B cell (primary cell): ENCODE measurements around the gene PVALEF. TPM values are rescaled to one million over a fixed set of nuclear protein-coding genes. Genes with fewer than 3 reads are reported as not detected.
"Not testable (repeated sequence)": the region's sequence is repeated elsewhere in the genome, so short reads cannot be mapped to it uniquely, and the experiment has no call there.

Source experiments
- ATAC-seq: fragments of 200-7000 bp; cut with Tn5 transposase; one replicate; pipeline ENCODE4 v1.10.0; 2021; ENCODE audit warnings: low read depth, mild to moderate bottlenecking, moderate number of reproducible peaks, moderate library complexity
- CTCF ChIA-PET: fragments of 350-600 bp; sonication (Branson Sonifier 250); formaldehyde crosslinking; loops from one replicate; lab custom pipeline; 2021; ENCODE audit warnings: antibody characterized with exemption, inconsistent platforms; lab: Charles Lee
- POLR2A ChIA-PET: fragments of 350-600 bp; sonication (Branson Sonifier 250); formaldehyde crosslinking; loops from one replicate; lab custom pipeline; 2021; ENCODE audit warnings: antibody characterized with exemption; lab: Charles Lee
- DNase-seq: peaks from one replicate; pipeline ENCODE4 v3.0.0; 2013
- H2AFZ ChIP-seq: 2 replicates; pipeline ENCODE4 v1.6.1; 2012; ENCODE audit warnings: mild to moderate bottlenecking, low read depth, low read length; ENCODE audit not compliant: insufficient read depth, poor library complexity, severe bottlenecking
- H3K27ac ChIP-seq, 2 donors: 1 replicate in 1 of 2; 2 replicates in 1 of 2; pipeline ENCODE4 v1.5.1; 2012 to 2013; ENCODE audit warnings: low read length in 2 of 2, mild to moderate bottlenecking in 2 of 2, moderate library complexity in 1 of 2
- H3K27me3 ChIP-seq, 4 experiments: fragments of 200-600 bp in 1 of 4; sonication (generic) in 1 of 4; replicated peaks in 1 of 4; 1 replicate in 2 of 4; 2 replicates in 2 of 4; pipeline versions ENCODE4 v1.6.1 to v1.7.0; 2013 to 2016; ENCODE audit warnings: low read length in 3 of 4, mild to moderate bottlenecking in 2 of 4, mixed read lengths in 1 of 4, moderate library complexity in 1 of 4; ENCODE audit not compliant: insufficient read depth in 4 of 4, control insufficient read depth in 3 of 4; ENCODE audit errors: control extremely low read depth in 1 of 4
- H3K36me3 ChIP-seq, 2 experiments: replicated peaks in 1 of 2; 1 replicate in 1 of 2; 2 replicates in 1 of 2; pipeline versions ENCODE4 v1.6.1 to v1.7.1; 2013; ENCODE audit warnings: low read length in 1 of 2; ENCODE audit not compliant: insufficient read depth in 2 of 2, control insufficient read depth in 1 of 2; ENCODE audit errors: control extremely low read depth in 1 of 2, extremely low read depth in 1 of 2
- H3K4me1 ChIP-seq, 2 donors: fragments of 200-600 bp in 1 of 2; sonication (generic) in 1 of 2; 1 replicate in 1 of 2; 2 replicates in 1 of 2; pipeline versions ENCODE4 v1.5.1 to v1.6.1; 2013 to 2017; ENCODE audit warnings: low read length in 2 of 2; ENCODE audit not compliant: control insufficient read depth in 2 of 2, insufficient read depth in 2 of 2
- H3K4me2 ChIP-seq: replicated peaks from 2 replicates; pipeline ENCODE3; 2012; ENCODE audit warnings: mild to moderate bottlenecking, low read depth, low read length; ENCODE audit not compliant: poor library complexity, severe bottlenecking
- H3K4me3 ChIP-seq, 5 experiments: fragments of 200-600 bp in 1 of 5; sonication (generic) in 1 of 5; 1 replicate in 3 of 5; 2 replicates in 2 of 5; pipeline versions ENCODE4 v1.5.1 to v1.7.0; 2011 to 2016; ENCODE audit warnings: low read length in 4 of 5, mild to moderate bottlenecking in 4 of 5, low read depth in 2 of 5, control low read depth in 1 of 5, moderate library complexity in 1 of 5; ENCODE audit not compliant: insufficient read depth in 1 of 5; ENCODE audit errors: control extremely low read depth in 1 of 5, extremely low read depth in 1 of 5
- H3K79me2 ChIP-seq: fragments of 200-600 bp; sonication (generic); one replicate; pipeline ENCODE4 v1.6.0; 2016; ENCODE audit warnings: low read length; ENCODE audit not compliant: control insufficient read depth, insufficient read depth
- H3K9ac ChIP-seq: fragments of 200-600 bp; sonication (generic); 2 replicates; pipeline ENCODE4 v1.6.1; 2017; ENCODE audit warnings: mild to moderate bottlenecking, low read length, moderate library complexity
- H3K9me3 ChIP-seq, 3 donors: one replicate each; pipeline versions ENCODE4 v1.6.1 to v1.7.1; 2013; ENCODE audit warnings: low read length in 2 of 3; ENCODE audit not compliant: control insufficient read depth in 2 of 3, insufficient read depth in 1 of 3; ENCODE audit errors: control extremely low read depth in 1 of 3
- H4K20me1 ChIP-seq: 2 replicates; pipeline ENCODE4 v1.6.0; 2012; ENCODE audit warnings: mild to moderate bottlenecking, low read length; ENCODE audit not compliant: insufficient read depth, control insufficient read depth, poor library complexity, severe bottlenecking
- H3K27ac Mint-ChIP-seq: one replicate; pipeline ENCODE4 v1.8.0; 2021; ENCODE audit warnings: mixed read lengths
- H3K27me3 Mint-ChIP-seq: one replicate; pipeline ENCODE4 v1.8.0; 2021; ENCODE audit warnings: mixed read lengths
- H3K4me1 Mint-ChIP-seq: one replicate; pipeline ENCODE4 v1.8.0; 2021; ENCODE audit warnings: mixed read lengths
- H3K4me3 Mint-ChIP-seq: one replicate; pipeline ENCODE4 v1.8.0; 2021; ENCODE audit warnings: mixed read lengths
- H3K9me3 Mint-ChIP-seq: one replicate; pipeline ENCODE4 v1.8.0; 2022; ENCODE audit warnings: mixed read lengths; ENCODE audit not compliant: insufficient read depth
- EZH2 ChIP-seq: IDR thresholded peaks from 2 replicates; pipeline ENCODE4 v1.6.1; 2012; ENCODE audit warnings: borderline replicate concordance, low read depth, mild to moderate bottlenecking, moderate library complexity, low read length; ENCODE audit not compliant: insufficient read depth, poor library complexity, severe bottlenecking
- WGBS: methylation state at CpG from one replicate; pipeline ENCODE4 v1.1.5; 2013; ENCODE audit warnings: missing lambda C conversion rate; ENCODE audit not compliant: insufficient coverage; 5-methylcytosine and 5-hydroxymethylcytosine counted together
- intact Hi-C: fragments of 100-400 bp; cut with micrococcal nuclease; formaldehyde crosslinking; loops from one replicate; pipeline ENCODE4 v1.10.0; 2022
- polyA plus RNA-seq: library from polyadenylated mRNA; depleted of rRNA; stranded (reverse); fragments of >200 nt; gene quantifications from 2 replicates; pipeline ENCODE4 v1.2.3, GENCODE V29; 2012
- total RNA-seq, 2 donors: library from RNA; stranded (reverse); fragments of 120-200 nt in 1 of 2; gene quantifications; 1 replicate in 1 of 2; 2 replicates in 1 of 2; pipeline versions ENCODE4 v1.2.3 to v1.2.4, GENCODE V29; 2013 to 2022
- TF ChIP-seq, protein P1 (sequence below): fragments of 200-600 bp; IDR thresholded peaks from one replicate; pipeline ENCODE4 v1.8.0; 2022; ENCODE audit warnings: antibody characterized with exemption, mild to moderate bottlenecking

PVALEF gene
- total and polyA plus RNA-seq, 2 donors (not counting 1 experiment from before 2014, with no cell fraction given) = not detected

DNA sequence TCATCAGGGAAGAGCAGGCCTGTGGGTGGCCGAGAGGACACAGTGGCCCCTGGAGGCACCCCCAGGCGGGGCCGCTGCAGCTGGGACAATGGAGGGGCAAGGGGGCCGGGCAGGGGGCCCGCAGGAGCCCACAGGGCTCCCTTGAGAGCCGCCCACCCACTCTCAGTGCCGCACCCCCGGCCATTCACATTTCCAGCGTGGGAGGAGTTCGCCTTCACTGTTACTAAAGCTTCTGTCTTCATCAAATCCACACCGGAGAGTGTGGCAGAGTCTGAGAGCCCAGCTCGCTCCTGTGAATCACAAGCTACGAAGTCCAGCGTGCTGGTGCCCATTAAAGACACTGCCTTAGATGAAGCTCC, 20.9 kb upstream of the PVALEF start:
- H3K9me3 Mint-ChIP-seq = no peaks in the 10 kb centered on the region
- ATAC-seq = no peak
- H3K27ac Mint-ChIP-seq = no peak overlapping the region
- H3K79me2 ChIP-seq = no peaks in the 10 kb centered on the region
- no peak for DNase-seq
- peaks cover 2% of the 10 kb centered on the region for H3K4me1 Mint-ChIP-seq
- WGBS = 82% methylated on average over 14 of the region's 14 CpGs
- H3K4me2 ChIP-seq = no peak overlapping the region
- no peak overlapping the region for H3K4me3 Mint-ChIP-seq
- H3K27me3 ChIP-seq = peaks cover 0 to 6% (median 0%) of the 10 kb centered on the region in 4 experiments
- POLR2A ChIA-PET = no interaction called here
- H3K4me3 ChIP-seq = no peak overlapping the region
- H3K27me3 Mint-ChIP-seq = peaks cover 3% of the 10 kb centered on the region
- no peaks in the 10 kb centered on the region for H4K20me1 ChIP-seq
- no peak overlapping the region for H2AFZ ChIP-seq
- CTCF ChIA-PET = interaction anchor here (1.2 to 5.0 kb wide), 3 partner anchors 96 to 457 kb away, joined by 3 to 43 read pairs (median 22); partner anchors contain the start of genes NDUFAF8 and TEPSIN
- no peaks in the 10 kb centered on the region for H3K36me3 ChIP-seq
- H3K9ac ChIP-seq = no peak overlapping the region
- TF ChIP-seq, protein P1, sequence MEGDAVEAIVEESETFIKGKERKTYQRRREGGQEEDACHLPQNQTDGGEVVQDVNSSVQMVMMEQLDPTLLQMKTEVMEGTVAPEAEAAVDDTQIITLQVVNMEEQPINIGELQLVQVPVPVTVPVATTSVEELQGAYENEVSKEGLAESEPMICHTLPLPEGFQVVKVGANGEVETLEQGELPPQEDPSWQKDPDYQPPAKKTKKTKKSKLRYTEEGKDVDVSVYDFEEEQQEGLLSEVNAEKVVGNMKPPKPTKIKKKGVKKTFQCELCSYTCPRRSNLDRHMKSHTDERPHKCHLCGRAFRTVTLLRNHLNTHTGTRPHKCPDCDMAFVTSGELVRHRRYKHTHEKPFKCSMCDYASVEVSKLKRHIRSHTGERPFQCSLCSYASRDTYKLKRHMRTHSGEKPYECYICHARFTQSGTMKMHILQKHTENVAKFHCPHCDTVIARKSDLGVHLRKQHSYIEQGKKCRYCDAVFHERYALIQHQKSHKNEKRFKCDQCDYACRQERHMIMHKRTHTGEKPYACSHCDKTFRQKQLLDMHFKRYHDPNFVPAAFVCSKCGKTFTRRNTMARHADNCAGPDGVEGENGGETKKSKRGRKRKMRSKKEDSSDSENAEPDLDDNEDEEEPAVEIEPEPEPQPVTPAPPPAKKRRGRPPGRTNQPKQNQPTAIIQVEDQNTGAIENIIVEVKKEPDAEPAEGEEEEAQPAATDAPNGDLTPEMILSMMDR = no peak
- no peak for TF ChIP-seq EZH2
- no peaks in the 10 kb centered on the region for H3K4me1 ChIP-seq
- intact Hi-C loops = loop anchor here (5.0 kb wide), 1 partner anchor 78 kb away; the partner anchor contains the start of gene CEP131
- peaks cover 0 to 3% (median 0%) of the 10 kb centered on the region in 3 donors for H3K9me3 ChIP-seq
- no peak overlapping the region for H3K27ac ChIP-seq

DNA sequence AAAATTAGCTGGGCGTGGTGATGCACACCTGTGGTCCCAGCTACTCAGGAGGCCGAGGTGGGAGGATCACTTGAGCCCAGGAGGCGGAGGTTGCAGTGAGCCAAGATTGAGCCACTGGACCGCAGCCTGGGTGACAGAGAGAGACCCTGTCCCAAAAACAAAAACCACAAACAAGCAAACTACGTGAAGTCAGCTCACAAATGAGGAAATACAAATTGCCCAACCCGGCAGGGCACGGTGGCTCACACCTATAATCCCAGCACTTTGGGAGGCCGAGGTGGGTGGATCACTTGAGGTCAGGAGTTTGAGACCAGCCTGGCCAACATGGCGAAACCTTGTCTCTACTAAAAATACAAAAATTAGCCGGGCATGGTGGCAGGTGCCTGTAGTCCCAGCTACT, 19.1 kb upstream of the PVALEF start:
- intact Hi-C loops, H3K27ac ChIP-seq, H3K9me3 ChIP-seq, H3K9ac ChIP-seq, H2AFZ ChIP-seq, H3K36me3 ChIP-seq, H3K4me1 ChIP-seq, ATAC-seq, H4K20me1 ChIP-seq, H3K27ac Mint-ChIP-seq, H3K4me1 Mint-ChIP-seq, POLR2A ChIA-PET, H3K4me2 ChIP-seq, H3K79me2 ChIP-seq, H3K27me3 ChIP-seq, DNase-seq, H3K9me3 Mint-ChIP-seq, H3K4me3 Mint-ChIP-seq, H3K4me3 ChIP-seq: not testable (repeated sequence)
- peaks cover 14% of the 10 kb centered on the region for H3K27me3 Mint-ChIP-seq
- CTCF ChIA-PET = interaction anchor here (0.7 to 5.0 kb wide), 2 partner anchors 11 to 338 kb away, joined by 6 to 22 read pairs; no protein-coding TSS in a partner anchor
- no CpG with 5 or more reads among the region's 10 CpGs for WGBS
